Measurements from ENCODE around the gene TUBA4B.

TUBA4B gene

DNA sequence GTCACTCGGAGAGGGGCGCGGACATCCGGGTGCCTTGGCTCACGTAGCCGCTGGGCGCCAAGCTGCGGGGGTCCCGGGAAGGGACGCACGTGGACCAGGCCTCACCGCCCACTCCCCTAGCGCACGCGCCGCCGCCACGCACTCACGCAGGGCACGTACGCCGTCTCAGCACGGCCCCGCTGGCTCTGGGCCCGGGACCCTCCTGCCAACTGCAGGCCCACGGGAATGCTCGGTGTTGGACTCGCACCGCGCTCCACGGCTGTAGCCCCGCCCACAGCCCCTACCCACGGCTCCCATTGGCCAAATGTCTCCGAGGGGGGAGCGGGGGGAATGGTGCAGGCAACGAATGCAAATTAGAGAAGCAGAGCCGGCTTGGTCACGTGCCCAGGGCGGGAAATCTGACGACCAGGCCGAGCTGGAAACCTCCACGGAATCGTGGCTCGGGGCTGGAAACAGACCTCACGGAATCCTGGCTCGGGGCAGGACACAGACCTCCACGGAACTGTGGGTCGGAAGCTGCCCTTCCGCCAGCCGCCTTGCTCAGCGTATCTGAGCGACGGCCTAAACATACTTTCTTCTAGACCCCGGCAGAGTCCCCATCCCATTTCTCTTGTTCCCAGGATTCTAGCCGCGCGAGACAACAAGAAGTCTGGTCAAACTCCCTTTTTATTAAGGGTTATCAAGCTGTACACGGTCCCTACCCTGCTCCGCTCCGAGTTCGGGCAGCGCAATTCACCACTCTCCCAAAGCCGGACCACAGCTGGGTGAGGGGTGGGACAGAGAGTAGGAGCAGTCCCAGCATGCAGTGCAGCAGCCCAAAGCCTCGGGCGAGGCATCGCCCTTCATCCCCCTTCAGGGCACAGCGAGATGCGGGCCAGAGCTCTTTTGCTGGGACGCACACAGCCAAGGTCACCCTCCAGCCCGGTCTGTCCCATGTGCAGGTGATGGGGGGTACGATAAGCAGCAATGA is 34.0 kb upstream of the TUBA4B start, which contains the start of gene ABCB6:
ABCB6 (minus strand) TSS at position 227 of the 970 bp plus-strand sequence. CDS start 285 bp downstream, outside the sequence.
- peak; percentile 84 for DNase-seq

DNA sequence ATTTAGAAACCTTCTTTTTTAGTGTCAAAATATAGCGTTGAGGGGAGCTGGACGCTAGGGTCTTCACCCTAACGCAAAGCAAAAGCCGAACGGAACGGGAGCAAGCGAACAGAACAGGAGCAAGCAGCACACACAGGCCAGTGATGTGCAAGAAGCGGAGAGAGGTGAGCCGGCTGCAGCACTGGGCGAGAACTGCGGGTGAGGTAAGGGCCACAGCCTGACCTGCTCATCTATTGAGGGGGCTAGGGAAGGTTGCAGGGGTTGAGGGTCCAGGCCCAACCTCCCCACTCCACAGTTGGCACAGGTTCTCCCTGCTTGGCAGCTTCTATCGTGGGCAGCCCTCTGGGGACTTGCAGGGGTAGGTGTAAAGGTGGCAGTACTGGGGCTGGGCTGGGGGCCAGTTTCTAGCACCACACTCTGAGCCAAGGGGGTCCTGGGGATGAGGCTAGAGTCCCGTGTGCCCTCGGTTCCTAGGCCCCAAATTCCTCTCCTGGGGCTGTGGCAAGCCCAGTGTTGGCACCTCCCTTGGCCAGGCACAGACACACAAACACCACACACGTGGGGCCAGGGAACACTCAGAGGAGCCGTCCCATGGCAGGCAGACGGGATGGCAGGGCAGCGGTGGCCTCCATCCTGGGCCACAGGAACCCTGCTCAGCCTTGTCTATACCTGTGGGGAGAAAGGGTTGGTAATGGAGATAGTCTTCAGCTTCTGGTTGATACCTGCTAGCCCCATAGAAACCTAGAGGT is 33.1 kb upstream of the TUBA4B start:
- no peak for DNase-seq

DNA sequence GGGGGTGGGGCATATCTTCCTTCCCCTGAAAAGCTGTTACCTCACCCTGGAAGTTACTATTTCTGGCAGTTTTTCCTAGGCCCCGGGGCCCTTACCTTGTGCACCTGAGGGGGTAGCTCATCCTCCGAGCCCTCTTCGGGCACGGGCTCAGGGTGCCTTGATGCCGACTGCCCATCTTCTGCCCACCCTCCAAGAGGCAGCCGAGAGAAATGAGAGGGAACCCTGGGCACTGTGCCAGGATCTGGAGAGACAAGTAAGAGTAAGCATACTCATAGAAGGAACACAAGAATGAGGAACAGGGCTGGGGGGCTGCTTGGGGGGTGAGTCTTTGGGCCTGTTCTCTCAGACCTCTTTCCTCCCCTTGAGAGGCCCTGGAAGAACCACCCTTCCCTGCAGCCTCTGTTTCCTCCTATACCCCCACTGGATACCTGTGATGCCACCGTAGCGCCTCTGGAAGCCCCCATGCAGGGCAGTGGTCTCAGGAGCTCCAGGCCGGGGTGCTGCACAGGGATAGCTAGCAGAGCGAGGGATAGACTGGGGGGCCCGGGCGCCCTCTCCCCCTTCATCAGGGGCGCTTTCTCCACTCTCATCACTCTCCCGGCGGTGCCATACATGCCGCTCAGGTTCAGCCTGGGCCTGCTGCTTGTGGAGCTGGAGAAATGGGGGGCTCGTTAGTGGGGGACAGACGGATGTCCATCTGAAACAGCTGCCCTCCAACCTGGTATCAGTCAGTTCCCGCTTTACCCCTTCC is 32.2 kb upstream of the TUBA4B start:
- DNase-seq, result no peak

DNA sequence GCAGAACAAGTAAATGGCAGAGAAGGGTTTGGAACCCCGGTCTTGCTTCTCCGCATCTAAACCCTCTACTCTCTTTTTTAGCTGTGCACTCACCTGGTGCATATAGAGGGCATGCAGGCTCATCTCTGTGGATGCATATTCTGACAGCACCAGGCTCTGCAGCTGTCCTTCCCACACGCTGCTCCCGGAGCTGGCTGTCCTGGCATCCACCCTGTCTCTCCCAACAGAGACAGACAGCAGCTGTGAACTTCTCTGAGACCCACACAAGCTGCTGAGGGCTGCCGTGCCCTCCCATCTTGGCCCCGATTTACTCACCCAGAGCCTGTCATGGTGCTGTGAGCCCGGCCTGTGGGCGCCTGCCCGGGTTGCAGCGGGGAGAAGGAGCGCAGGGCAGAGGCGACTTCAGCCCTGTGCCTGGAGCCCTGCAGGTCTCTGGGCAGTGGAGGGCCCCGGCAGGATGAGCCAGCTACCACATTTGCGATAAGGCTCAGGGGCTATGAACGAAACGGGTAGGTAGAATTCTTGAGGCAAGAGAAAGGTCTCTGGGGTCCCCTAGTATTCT is 31.0 kb upstream of the TUBA4B start:
- no peak for DNase-seq

DNA sequence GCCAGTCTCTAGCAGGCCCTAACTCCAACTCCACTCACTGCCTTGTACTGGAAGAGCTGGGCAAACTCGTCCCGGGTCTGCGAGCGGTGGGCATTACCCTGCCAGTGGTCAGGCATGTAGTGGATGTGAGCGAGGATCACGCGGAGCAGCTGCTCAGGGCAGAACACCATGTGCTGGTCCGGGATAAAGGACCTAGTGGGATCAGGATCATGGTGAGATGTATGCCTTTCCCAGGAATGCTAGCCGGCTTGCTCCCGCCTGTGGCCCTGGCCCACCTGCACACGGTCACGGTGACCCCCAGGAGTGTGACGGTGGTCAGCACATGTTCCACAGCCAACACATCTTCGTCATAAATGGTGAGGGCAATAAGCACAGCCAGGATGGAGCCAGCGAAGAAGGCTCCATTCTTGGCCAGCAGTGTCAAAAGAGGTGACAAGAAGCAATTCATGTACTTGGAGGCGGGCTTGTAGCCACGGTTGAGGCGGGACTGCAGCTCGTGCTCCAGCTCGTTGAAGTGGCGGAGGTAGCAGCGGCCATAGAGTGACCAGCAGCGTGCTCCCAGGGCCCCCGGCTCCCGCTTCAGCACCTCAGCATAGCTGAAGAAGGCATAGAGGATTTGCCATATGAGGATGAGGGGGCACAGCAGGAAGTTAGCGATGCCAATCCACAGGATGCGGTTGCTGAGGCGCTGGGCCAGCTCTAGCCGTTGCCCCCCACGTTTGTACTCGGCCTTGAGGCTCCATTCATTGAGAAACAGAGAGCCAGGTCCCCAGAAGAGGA is 29.0 kb upstream of the TUBA4B start:
- DNase-seq, result no peak

DNA sequence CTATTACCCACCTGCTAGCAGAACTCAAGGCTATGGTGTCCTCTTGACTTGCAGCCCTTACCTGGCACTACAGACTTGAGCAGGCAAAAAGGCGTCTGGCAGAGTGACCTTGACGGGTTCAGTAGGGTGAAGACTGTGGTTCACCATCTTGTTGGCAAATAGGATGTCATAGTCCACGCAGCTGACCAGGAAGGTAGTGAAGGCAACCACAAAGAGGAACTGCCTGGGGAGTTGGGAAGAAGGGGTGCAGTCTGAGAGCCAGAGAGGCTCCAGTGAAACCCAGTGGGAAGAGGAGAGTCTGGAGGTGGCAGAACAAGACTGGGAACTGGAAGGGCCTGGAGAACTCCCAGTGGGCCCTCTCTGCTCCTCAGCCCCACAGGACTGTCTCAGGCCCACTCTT is 27.7 kb upstream of the TUBA4B start:
- DNase-seq, result no peak

DNA sequence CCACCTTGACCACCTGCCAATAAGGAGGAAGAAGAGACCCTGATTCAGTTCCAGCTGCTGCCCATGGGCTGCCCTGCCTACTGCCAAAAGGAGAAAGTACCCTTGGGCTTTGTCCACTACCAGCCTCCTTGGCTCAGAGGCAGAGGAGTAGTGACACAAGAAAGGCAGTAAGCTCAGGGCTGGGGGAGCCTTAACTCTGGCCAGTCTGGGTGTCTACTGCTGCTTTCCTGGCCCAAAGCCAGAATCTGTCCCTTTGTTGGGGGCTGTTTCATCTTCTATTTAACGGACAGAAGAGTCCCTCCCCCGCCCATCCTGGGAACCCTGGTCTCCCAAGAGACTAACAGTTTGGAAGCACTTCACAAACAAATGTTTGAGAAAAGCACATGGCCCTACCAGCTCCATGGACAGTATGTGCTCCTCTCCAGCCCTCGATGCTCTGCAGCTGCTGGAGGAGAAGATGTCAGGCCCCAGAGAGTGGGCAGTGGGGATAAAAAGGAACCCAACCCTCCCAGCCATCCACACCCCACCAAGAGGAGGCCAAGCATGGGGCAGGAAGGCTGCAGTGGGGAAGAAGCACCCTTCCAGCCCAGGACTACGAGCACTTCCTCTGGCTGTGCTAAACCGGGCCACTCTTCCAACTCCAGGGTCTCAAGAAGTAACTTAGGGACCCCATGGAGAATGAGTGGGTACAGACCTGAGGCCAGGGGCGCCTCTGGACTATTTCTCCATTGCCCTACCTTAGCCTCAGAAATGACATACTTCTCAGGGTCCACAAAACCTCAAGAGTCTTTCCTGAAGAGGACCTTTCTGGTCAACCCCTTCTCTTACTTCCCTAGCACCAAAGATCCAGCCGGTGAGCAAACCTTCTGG is 24.8 kb upstream of the TUBA4B start:
- DNase-seq, result no peak

DNA sequence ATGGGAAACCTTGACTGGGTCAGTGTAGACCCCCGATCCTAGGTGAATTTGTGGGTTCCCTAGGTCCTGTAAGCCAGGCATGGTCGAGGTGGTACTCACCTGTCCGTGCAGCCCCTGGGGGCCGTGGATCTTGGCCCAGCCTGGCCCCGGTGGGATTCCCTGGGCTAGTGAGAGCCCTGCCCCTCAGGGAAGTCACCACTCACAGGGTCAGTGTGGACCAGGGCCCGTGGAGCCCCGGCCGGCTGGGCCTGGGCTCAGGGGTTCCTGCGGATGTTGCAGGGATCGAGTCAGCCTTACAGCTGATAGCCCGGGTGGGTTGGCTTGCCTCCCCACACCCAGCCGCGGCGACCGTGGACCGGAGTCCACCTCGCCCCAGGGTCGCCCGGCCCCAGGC is 24.1 kb upstream of the TUBA4B start:
- DNase-seq, result no peak

DNA sequence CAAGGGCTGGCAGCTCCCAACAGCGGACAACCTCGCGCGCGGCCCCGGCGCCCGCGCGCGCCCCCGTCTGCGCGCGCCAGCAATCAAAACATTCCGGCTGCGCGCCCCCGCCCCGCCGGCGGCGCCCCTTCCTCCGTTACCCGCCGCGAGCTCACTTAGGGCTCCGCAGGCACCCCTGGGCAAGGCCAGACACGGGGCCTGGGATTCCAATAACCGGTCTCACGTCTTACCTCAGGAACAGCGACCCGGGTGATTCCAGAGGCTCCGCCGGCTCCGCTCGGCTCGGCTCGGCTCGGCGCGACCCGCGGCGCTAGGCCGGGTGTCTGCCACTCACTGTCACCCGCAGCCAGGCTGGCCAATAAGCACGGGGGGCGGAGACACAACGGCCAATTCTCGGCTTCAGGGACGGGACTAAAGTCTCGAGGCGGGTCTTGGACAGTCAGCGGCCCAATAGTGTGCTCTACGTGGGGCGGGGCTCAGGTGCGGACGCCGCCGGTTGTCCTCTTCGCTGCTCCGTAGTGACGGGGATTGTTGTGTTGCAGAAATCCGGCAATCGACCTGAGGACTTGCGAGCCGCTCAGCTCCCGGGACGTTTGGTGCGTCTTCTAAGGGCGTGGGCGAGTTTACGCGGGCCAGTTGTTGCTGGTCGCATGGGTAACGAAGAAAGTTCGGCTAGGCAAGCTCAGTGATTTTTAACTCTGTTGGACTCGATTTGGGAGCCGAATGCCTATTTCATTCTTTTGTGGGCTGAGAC is 23.6 kb upstream of the TUBA4B start, which contains the start of the genes ANKZF1 and ATG9A:
ANKZF1 (plus strand) TSS at position 502 of the 754 bp plus-strand sequence. CDS start 452 bp downstream, outside the sequence.
ATG9A (minus strand) TSS at position 332 of the 754 bp plus-strand sequence. CDS start 1,612 bp downstream, outside the sequence.
- DNase-seq, result peak; percentile 97

DNA sequence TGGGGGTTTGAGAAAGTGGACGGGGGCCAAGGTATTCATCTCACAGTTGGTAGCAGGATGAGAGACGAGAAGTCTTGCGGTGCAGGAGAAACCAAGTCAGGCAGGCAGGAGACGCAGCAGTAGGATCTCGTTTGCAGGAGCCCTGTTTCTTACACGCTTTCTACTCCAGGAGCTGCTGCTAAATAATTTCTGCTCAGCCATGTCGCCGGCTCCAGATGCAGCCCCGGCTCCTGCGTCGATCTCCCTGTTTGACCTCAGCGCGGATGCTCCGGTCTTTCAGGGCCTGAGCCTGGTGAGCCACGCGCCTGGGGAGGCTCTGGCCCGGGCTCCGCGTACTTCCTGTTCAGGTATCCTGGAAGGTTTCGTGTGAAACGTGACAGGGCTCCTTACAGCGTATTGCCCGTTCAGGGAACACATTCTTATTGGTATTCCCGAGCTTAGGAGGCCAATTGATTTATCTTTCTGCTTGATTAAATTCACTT is 22.9 kb upstream of the TUBA4B start:
- DNase-seq, result no peak

DNA sequence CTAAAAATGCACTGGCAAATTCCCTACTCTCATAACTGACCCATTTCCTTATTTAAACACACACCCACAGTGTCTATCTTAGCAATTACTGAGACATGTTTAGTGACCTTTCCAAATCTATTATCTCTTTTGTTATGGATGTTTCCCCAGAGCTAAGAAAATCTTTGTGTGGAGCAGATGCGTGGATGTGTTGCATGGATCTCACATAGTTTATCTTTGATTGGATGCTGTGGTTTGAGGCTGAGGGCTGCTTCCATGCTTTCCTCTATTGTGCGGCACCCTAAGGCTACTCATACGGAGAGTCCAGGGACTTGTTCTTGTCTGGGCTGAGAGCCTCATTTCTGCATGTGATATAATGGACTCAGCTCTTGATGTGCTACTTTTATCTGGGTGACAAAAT is 18.7 kb upstream of the TUBA4B start:
- no peak for DNase-seq

DNA sequence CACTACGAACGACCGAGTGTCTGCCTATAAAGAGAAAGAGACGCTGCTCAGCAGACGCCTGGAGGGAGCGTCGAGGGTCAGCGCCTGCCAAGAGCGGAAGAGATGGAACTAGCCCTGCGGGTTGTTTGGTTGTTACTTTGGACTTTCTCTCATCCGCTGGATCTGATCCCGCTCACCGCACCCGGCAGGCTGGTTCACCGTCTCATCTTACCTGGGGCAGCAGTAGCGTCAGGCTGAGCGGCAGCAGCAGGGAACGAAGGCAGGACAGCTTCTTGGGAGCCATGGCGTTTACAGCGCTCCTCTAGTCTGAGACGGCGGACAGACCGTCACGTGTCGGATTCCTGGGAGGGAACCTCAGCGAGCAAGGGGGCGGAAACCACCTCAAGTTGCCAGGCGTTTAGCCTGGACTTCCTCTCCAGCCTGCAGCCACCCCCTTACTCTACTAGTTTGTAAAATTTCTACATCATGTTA is 9.7 kb upstream of the TUBA4B start:
- no peak for DNase-seq

DNA sequence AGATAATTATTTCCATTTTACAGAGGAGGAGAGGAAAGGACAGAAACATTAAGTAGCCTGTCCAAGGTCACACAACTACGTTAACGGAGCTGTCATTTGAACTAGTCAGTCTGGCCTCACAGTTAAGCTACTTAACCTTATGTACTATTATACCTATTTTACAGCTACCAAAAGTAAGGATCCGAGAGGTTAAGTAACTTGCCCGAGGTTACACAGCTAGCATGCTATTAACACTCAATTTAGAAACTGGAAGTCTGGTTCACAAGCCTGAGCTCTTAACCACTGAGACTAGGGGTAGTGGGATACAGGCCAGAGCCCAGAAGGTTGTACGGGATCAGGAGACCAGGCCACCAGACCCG is 8.3 kb upstream of the TUBA4B start:
- no peak for DNase-seq

DNA sequence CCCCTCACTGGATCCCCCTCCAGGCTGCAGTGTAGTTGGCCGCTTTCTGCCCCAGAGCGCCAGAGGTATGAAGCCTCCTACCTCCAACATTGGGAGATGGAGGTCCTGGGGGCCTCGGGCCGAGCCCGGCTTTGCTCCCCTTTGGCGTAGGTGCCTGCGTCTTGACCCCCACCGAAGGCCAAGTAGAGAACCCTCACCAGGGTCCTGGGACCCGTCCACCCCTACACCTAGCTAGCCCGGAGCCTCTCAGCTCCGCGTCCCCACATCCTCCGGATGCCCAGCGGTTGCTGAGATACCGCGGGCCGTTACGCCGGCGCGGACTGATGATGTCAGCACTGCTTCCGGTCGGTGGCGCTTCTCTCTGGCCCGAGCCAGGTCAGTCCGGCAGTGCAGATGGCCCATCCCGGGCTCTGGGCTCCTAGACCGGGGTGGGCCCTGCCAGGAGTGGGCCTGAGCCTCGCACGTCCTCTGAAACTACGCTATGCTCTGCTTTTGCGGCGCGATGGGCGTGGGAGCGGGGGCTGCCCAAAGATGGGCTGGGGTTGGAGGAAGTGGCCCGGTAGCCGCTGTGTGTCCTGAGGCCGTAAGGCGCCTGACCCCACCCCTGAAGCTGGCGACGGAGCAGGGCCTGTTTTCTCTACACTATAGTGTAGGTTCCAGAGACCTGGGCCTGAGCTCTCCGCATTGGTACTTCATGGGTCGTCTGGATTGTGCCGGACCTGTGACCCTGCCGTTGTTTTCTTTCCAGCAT is 7.7 kb upstream of the TUBA4B start, which contains the start of the genes GLB1L and STK16:
GLB1L (minus strand) TSS at position 297 of the 751 bp plus-strand sequence. CDS start 1,871 bp downstream, outside the sequence.
STK16 (plus strand) TSS at position 332 of the 751 bp plus-strand sequence. CDS start 521 bp downstream, outside the sequence.
- DNase-seq, result peak; percentile 82

DNA sequence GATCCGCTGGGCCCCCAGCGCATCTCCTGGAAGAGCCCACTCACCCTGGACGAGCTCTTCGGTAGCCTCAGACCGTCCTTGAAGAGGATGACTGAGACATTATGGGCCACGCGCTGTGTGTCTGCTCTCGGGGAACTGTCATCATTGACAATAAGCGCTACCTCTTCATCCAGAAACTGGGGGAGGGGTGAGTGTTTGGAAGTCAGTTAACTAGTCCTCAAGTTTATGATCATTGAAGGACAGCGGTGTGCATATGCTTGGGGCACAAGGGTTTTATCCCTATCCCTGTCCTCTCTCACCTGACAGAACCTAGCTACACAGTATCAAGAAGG is 7.2 kb upstream of the TUBA4B start:
- DNase-seq, result no peak

DNA sequence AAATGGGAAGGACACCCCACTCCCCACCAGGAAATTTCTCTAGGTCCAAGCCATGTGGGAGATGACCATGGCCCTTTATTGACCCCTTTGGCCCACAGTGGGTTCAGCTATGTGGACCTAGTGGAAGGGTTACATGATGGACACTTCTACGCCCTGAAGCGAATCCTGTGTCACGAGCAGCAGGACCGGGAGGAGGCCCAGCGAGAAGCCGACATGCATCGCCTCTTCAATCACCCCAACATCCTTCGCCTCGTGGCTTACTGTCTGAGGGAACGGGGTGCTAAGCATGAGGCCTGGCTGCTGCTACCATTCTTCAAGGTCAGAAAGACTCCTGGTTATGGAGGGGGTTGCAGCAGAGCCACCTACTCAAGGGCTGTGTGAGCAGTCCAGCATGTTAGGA is 6.5 kb upstream of the TUBA4B start:
- DNase-seq, result no peak

DNA sequence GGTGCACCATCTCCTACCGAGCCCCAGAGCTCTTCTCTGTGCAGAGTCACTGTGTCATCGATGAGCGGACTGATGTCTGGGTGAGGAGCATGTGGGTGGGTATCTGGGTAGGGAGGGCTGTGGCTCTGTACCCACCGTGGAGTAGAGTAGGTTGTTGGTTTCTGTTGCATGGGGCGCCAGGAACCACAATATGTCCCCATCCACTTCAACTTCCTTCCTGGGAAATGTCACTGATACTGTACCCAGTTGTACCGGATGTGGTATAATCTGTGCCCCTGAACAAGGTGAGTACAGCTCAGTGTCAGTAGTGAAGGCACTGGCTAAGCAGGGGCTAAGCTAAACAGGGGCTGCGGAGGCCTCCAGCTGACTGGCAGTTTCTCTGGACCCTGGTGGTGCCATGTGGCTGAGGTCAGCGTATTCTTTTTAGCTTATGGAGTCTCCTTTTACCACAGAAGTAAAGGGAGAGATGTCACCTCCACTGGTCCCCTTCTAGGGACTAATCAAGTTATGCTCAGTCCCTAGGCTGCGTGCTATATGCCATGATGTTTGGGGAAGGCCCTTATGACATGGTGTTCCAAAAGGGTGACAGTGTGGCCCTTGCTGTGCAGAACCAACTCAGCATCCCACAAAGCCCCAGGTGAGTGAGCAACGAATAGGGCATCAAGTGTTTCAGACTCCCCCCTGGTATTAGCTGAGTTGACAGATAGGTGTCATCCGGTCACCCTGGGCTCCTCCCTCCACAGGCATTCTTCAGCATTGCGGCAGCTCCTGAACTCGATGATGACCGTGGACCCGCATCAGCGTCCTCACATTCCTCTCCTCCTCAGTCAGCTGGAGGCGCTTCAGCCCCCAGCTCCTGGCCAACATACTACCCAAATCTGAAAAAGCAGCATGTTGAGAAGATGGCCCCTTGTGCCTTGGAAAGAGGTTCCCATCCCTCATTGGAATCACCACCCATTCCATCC is 5.1 kb upstream of the TUBA4B start:
- DNase-seq, result peak; percentile 48

DNA sequence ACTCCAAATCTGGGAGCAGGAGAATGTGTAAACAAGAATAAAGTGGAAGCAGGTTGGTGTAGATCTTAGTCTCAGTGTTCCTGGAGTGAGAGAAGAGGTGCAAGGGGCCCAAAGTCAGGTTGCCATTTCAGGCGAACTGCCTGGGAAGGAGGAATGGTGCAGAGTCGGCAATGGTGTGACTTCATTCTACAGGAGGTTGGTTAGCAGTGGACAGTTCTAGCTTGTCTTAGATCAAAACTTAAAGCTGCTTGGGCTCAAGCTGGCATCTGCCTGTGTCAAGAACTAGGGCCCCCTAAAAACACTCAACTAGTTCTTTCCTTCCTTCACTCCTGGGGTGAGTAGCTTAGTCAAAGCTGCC is 4.2 kb upstream of the TUBA4B start:
- DNase-seq, result no peak
